Stomach (tissue), 4 donors: ENCODE data around the gene TXNRD3.

Source experiments
- POLR2A ChIP-seq, 4 donors: fragments of 450-650 bp; IDR thresholded peaks; one replicate each; pipeline ENCODE4 v1.6.1; 2016; ENCODE audit warnings: antibody characterized with exemption in 4 of 4, control low read depth in 2 of 4, mild to moderate bottlenecking in 1 of 4, moderate library complexity in 1 of 4
- TF ChIP-seq, protein P1 (sequence below), 7 experiments: fragments of 450-650 bp in 4 of 7; fragments of 200-600 bp in 3 of 7; sonication (generic) in 3 of 7; IDR thresholded peaks; one replicate each; pipeline ENCODE4 v1.5.1; 2016 to 2019; ENCODE audit warnings: antibody characterized with exemption in 7 of 7, control low read depth in 2 of 7, mild to moderate bottlenecking in 1 of 7

DNA sequence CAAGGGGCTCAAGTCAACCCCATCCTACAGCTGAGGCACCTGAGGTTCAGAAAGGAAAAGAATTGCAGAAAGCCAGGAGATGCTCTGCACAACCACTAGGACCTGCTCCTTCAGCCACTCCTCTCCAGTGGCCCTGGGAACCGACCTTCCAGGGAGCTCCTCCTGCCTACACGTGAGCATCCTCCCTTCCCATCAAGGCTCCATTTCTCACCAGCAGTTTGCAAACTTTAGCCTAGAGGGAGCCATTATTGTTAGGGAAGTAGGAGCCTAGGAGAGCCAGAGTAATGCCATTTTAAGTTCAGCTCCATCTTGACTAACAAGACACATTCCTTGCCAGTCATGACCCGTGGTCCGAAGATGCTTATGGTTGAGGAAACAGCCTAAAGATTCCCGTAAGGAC, 37.9 kb upstream of the TXNRD3 start:
- no peak for TF ChIP-seq POLR2A (IDR thresholded peaks at IDR 0.05)
- TF ChIP-seq, protein P1, sequence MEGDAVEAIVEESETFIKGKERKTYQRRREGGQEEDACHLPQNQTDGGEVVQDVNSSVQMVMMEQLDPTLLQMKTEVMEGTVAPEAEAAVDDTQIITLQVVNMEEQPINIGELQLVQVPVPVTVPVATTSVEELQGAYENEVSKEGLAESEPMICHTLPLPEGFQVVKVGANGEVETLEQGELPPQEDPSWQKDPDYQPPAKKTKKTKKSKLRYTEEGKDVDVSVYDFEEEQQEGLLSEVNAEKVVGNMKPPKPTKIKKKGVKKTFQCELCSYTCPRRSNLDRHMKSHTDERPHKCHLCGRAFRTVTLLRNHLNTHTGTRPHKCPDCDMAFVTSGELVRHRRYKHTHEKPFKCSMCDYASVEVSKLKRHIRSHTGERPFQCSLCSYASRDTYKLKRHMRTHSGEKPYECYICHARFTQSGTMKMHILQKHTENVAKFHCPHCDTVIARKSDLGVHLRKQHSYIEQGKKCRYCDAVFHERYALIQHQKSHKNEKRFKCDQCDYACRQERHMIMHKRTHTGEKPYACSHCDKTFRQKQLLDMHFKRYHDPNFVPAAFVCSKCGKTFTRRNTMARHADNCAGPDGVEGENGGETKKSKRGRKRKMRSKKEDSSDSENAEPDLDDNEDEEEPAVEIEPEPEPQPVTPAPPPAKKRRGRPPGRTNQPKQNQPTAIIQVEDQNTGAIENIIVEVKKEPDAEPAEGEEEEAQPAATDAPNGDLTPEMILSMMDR (IDR thresholded peaks at IDR 0.05) = no peak
